Immature natural killer cell (primary cell): ENCODE results near the gene RTL9. TPM values are rescaled to one million over a fixed set of nuclear protein-coding genes. Genes with fewer than 3 reads are reported as not detected.

Experiments used
- DNase-seq, 3 donors: peaks; one replicate each; pipeline ENCODE4 v3.0.0; 2022; ENCODE audit warnings: mixed read lengths in 1 of 3
- H3K27ac Mint-ChIP-seq, 6 donors: one replicate each; pipeline ENCODE4 v1.8.0; 2020; ENCODE audit warnings: mixed read lengths in 6 of 6, mild to moderate bottlenecking in 5 of 6, inconsistent platforms in 4 of 6, moderate library complexity in 3 of 6
- H3K27me3 Mint-ChIP-seq, 3 donors: one replicate each; pipeline ENCODE4 v1.8.0; 2020 to 2021; ENCODE audit warnings: low read depth in 3 of 3, mild to moderate bottlenecking in 3 of 3, mixed read lengths in 3 of 3, moderate library complexity in 3 of 3, inconsistent platforms in 1 of 3
- H3K36me3 Mint-ChIP-seq, 3 donors: one replicate each; pipeline ENCODE4 v1.8.0; 2020; ENCODE audit warnings: mixed read lengths in 3 of 3, inconsistent platforms in 2 of 3, mild to moderate bottlenecking in 2 of 3
- H3K4me1 Mint-ChIP-seq, 2 donors: one replicate each; pipeline ENCODE4 v1.8.0; 2020; ENCODE audit warnings: inconsistent platforms in 2 of 2, mild to moderate bottlenecking in 2 of 2, mixed read lengths in 2 of 2, moderate library complexity in 1 of 2
- H3K4me3 Mint-ChIP-seq, 5 donors: one replicate each; pipeline ENCODE4 v1.8.0; 2020; ENCODE audit warnings: mild to moderate bottlenecking in 5 of 5, mixed read lengths in 5 of 5, inconsistent platforms in 3 of 5, moderate library complexity in 3 of 5
- H3K9me3 Mint-ChIP-seq, 6 donors: one replicate each; pipeline ENCODE4 v1.8.0; 2020; ENCODE audit warnings: mild to moderate bottlenecking in 6 of 6, mixed read lengths in 6 of 6, inconsistent platforms in 4 of 6, moderate library complexity in 3 of 6
- polyA plus RNA-seq, 3 donors: library from polyadenylated mRNA; unstranded; fragments of 300-500 nt; fragmentation: Illumina TruSeq; gene quantifications; one replicate each; pipeline ENCODE4 v1.2.3, GENCODE V29; 2021

RTL9 gene
- polyA plus RNA-seq = not detected

GRCh38 chrX:110358548-110358947 is at the start of gene RTL9:
Gene RTL9, plus strand, starts transcription at chrX:110358848. Its CDS starts 91,770 bp downstream, at chrX:110450618.
- Mint-ChIP-seq H3K36me3 (no peaks in the 10 kb centered on the region), H3K27me3 (peaks cover 0 to 8% (median 0%) of the 10 kb centered on the region in 3 donors), H3K9me3 (no peaks in the 10 kb centered on the region), H3K27ac (no peak within 1 kb of the TSS), H3K4me1 (no peaks in the 10 kb centered on the region), H3K4me3 (no peak within 1 kb of the TSS)
- no peak for DNase-seq

GRCh38 chrX:110310000-110310790 is 48.5 kb upstream of the RTL9 start:
- no peak for DNase-seq
- Mint-ChIP-seq H3K9me3 (no peaks in the 10 kb centered on the region), H3K4me3 (no peak overlapping the region), H3K36me3 (no peaks in the 10 kb centered on the region), H3K27me3 (peaks cover 0 to 6% (median 2%) of the 10 kb centered on the region in 3 donors), H3K27ac (peak overlapping the region in 1 of 6 donors; percentile 63), H3K4me1 (peaks cover 25 to 66% of the 10 kb centered on the region in 2 donors)

- Mint-ChIP-seq H3K4me3 (peak overlapping the region in 2 of 5 donors; percentile 10 to 14), H3K36me3 (no peaks in the 10 kb centered on the region), H3K27ac (peak overlapping the region in 1 of 6 donors; percentile 63), H3K27me3 (peaks cover 0 to 6% (median 2%) of the 10 kb centered on the region in 3 donors), H3K9me3 (no peaks in the 10 kb centered on the region), H3K4me1 (peaks cover 31 to 69% of the 10 kb centered on the region in 2 donors)
- peak in 1 of 3 donors; percentile 3 for DNase-seq
These were observed 47.8 kb upstream of the RTL9 start for GRCh38 chrX:110310896-110311295.

- peaks cover 35 to 76% of the 10 kb centered on the region in 2 donors for H3K4me1 Mint-ChIP-seq
- H3K27ac Mint-ChIP-seq = peak overlapping the region in 1 of 6 donors; percentile 63
- H3K36me3 Mint-ChIP-seq = no peaks in the 10 kb centered on the region
- DNase-seq = no peak
- H3K4me3 Mint-ChIP-seq = no peak overlapping the region
- peaks cover 0 to 7% (median 2%) of the 10 kb centered on the region in 3 donors for H3K27me3 Mint-ChIP-seq
- no peaks in the 10 kb centered on the region for H3K9me3 Mint-ChIP-seq
These were observed 47.0 kb upstream of the RTL9 start for GRCh38 chrX:110311437-110312230.

GRCh38 chrX:110315551-110315950 is 43.1 kb upstream of the RTL9 start:
- peak overlapping the region in 4 of 5 donors; percentile 85 to 94 (median 91) for H3K4me3 Mint-ChIP-seq
- H3K27me3 Mint-ChIP-seq = peaks cover 0 to 6% (median 2%) of the 10 kb centered on the region in 3 donors
- no peak overlapping the region for H3K27ac Mint-ChIP-seq
- DNase-seq = no peak
- H3K4me1 Mint-ChIP-seq = peaks cover 31 to 64% of the 10 kb centered on the region in 2 donors
- no peaks in the 10 kb centered on the region for H3K36me3 Mint-ChIP-seq
- no peaks in the 10 kb centered on the region for H3K9me3 Mint-ChIP-seq

- peaks cover 0 to 6% (median 2%) of the 10 kb centered on the region in 3 donors for H3K27me3 Mint-ChIP-seq
- no peak for DNase-seq
- no peaks in the 10 kb centered on the region for H3K9me3 Mint-ChIP-seq
- H3K4me1 Mint-ChIP-seq = peaks cover 24 to 55% of the 10 kb centered on the region in 2 donors
- peak overlapping the region; percentile 23 to 87 (median 72) for H3K27ac Mint-ChIP-seq
- peak overlapping the region; percentile 85 to 94 (median 90) for H3K4me3 Mint-ChIP-seq
- no peaks in the 10 kb centered on the region for H3K36me3 Mint-ChIP-seq
These were observed 42.1 kb upstream of the RTL9 start for GRCh38 chrX:110316351-110317060.

- Mint-ChIP-seq H3K4me3 (peak overlapping the region; percentile 85 to 94 (median 90)), H3K27ac (peak overlapping the region; percentile 64 to 87 (median 72)), H3K27me3 (peaks cover 2 to 6% (median 2%) of the 10 kb centered on the region in 3 donors), H3K9me3 (no peaks in the 10 kb centered on the region), H3K4me1 (peaks cover 19 to 47% of the 10 kb centered on the region in 2 donors), H3K36me3 (no peaks in the 10 kb centered on the region)
- DNase-seq = peak in 1 of 3 donors; percentile 28
These were observed 41.4 kb upstream of the RTL9 start for GRCh38 chrX:110317061-110317819.

- H3K4me1 Mint-ChIP-seq = peaks cover 19 to 40% of the 10 kb centered on the region in 2 donors
- peak within 1 kb of the TSS; percentile 77 to 93 (median 90) for H3K27ac Mint-ChIP-seq
- H3K9me3 Mint-ChIP-seq = no peaks in the 10 kb centered on the region
- no peaks in the 10 kb centered on the region for H3K36me3 Mint-ChIP-seq
- peak within 1 kb of the TSS; percentile 85 to 94 (median 91) for H3K4me3 Mint-ChIP-seq
- DNase-seq = peak; percentile 82 to 83 (median 82)
- peaks cover 2 to 6% (median 3%) of the 10 kb centered on the region in 3 donors for H3K27me3 Mint-ChIP-seq
These were observed 40.6 kb upstream of the RTL9 start, which contains the start of gene AMMECR1 for GRCh38 chrX:110317820-110318663. Gene AMMECR1, minus strand, starts transcription at chrX:110318085. Its CDS starts 14 bp downstream, at chrX:110318071.

GRCh38 chrX:110318664-110318968 is 40.0 kb upstream of the RTL9 start:
- DNase-seq = no peak
- Mint-ChIP-seq H3K27me3 (peaks cover 3 to 6% (median 5%) of the 10 kb centered on the region in 3 donors), H3K4me3 (peak overlapping the region; percentile 85 to 94 (median 90)), H3K9me3 (no peaks in the 10 kb centered on the region), H3K36me3 (no peaks in the 10 kb centered on the region), H3K27ac (peak overlapping the region; percentile 72 to 93 (median 88)), H3K4me1 (peaks cover 19 to 34% of the 10 kb centered on the region in 2 donors)

- Mint-ChIP-seq H3K27ac (no peak overlapping the region), H3K9me3 (no peaks in the 10 kb centered on the region), H3K27me3 (peaks cover 3 to 11% (median 7%) of the 10 kb centered on the region in 3 donors), H3K36me3 (no peaks in the 10 kb centered on the region), H3K4me3 (no peak overlapping the region), H3K4me1 (peaks cover 12 to 20% of the 10 kb centered on the region in 2 donors)
- no peak for DNase-seq
These were observed 38.2 kb upstream of the RTL9 start for GRCh38 chrX:110320381-110320987.

- Mint-ChIP-seq H3K36me3 (no peaks in the 10 kb centered on the region), H3K4me3 (no peak overlapping the region), H3K4me1 (peaks cover 8 to 14% of the 10 kb centered on the region in 2 donors), H3K27me3 (peaks cover 3 to 11% (median 7%) of the 10 kb centered on the region in 3 donors), H3K9me3 (no peaks in the 10 kb centered on the region), H3K27ac (no peak overlapping the region)
- DNase-seq = no peak
These were observed 37.6 kb upstream of the RTL9 start for GRCh38 chrX:110321081-110321480.

- H3K9me3 Mint-ChIP-seq = no peaks in the 10 kb centered on the region
- no peak for DNase-seq
- no peak overlapping the region for H3K4me3 Mint-ChIP-seq
- H3K27ac Mint-ChIP-seq = no peak overlapping the region
- H3K27me3 Mint-ChIP-seq = peaks cover 3 to 10% (median 7%) of the 10 kb centered on the region in 3 donors
- peaks cover 4 to 8% of the 10 kb centered on the region in 2 donors for H3K4me1 Mint-ChIP-seq
- no peaks in the 10 kb centered on the region for H3K36me3 Mint-ChIP-seq
These were observed 37.0 kb upstream of the RTL9 start for GRCh38 chrX:110321670-110322069.
